GM10248 (cell line): ENCODE results near the gene CYP2B6.

ENCODE experiments used
- CTCF ChIA-PET: fragments of 300-600 bp; sonication (Branson Sonifier 250); formaldehyde crosslinking; extraction: SDS; loops from one replicate; lab custom pipeline; 2021; ENCODE audit warnings: antibody characterized with exemption; lab: Yijun Ruan, JAX
- POLR2A ChIA-PET: fragments of 350-650 bp; sonication (Branson Sonifier 250); formaldehyde crosslinking; extraction: SDS; loops from one replicate; lab custom pipeline; 2020; ENCODE audit warnings: antibody characterized with exemption; lab: Yijun Ruan, JAX
- DNase-seq: peaks from one replicate; pipeline ENCODE4 v3.0.0; 2012; ENCODE audit errors: extremely low spot score
- TF ChIP-seq, protein P1 (sequence below): IDR thresholded peaks from 2 replicates; pipeline ENCODE4 v1.5.1; 2012; ENCODE audit warnings: mild to moderate bottlenecking, low read depth; ENCODE audit errors: extremely low read depth, missing control alignments, control extremely low read depth

CYP2B6 gene

DNA sequence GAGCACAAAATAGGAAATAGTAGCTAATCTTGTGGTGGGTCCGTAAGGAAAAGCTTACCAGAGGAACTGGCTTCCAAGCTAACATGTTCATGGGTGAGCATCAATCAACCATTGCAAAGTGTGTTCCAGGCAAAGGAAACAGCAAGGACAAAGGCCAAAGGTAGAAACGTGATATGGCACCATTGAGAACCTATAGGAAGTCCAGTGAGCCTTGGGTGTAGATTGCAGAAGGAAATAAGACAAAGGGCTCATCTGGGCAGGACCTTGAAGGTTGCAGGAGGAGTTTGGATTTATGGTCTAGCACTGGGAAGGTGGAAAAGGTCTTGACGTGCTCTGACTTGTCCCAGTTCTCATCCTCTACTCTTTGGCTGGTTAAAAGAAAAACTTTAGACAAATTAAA, 22.3 kb downstream of the CYP2B6 start:
- TF ChIP-seq, protein P1, sequence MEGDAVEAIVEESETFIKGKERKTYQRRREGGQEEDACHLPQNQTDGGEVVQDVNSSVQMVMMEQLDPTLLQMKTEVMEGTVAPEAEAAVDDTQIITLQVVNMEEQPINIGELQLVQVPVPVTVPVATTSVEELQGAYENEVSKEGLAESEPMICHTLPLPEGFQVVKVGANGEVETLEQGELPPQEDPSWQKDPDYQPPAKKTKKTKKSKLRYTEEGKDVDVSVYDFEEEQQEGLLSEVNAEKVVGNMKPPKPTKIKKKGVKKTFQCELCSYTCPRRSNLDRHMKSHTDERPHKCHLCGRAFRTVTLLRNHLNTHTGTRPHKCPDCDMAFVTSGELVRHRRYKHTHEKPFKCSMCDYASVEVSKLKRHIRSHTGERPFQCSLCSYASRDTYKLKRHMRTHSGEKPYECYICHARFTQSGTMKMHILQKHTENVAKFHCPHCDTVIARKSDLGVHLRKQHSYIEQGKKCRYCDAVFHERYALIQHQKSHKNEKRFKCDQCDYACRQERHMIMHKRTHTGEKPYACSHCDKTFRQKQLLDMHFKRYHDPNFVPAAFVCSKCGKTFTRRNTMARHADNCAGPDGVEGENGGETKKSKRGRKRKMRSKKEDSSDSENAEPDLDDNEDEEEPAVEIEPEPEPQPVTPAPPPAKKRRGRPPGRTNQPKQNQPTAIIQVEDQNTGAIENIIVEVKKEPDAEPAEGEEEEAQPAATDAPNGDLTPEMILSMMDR, result no peak
- ChIA-PET POLR2A (no interaction called here), CTCF (interaction anchor here (1.0 kb wide), 1 partner anchor 107 kb away, joined by 3 read pairs; no protein-coding TSS in a partner anchor)
- no peak for DNase-seq

DNA sequence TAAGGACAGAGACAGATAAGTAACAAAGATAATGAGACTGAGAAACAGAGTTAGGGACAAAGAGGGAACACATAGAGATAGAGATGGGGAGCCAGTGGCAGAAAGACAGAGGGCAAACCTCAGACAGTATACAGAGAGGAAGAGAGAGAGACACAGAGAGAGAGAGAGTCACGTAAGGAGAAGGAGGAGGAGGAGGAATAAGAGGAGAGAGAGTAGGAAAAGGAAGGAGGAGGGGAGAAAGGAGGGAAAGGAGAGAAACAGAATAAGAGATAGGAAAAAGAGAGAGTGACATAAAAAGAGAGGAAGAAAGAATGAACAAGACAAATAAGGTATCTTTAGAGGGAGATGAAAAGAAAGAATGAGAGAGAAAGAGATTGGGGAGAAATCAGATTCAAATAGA, 23.6 kb downstream of the CYP2B6 start:
- ChIA-PET CTCF (no interaction called here), POLR2A (no interaction called here)
- DNase-seq, result no peak
- TF ChIP-seq, protein P1, result no peak

DNA sequence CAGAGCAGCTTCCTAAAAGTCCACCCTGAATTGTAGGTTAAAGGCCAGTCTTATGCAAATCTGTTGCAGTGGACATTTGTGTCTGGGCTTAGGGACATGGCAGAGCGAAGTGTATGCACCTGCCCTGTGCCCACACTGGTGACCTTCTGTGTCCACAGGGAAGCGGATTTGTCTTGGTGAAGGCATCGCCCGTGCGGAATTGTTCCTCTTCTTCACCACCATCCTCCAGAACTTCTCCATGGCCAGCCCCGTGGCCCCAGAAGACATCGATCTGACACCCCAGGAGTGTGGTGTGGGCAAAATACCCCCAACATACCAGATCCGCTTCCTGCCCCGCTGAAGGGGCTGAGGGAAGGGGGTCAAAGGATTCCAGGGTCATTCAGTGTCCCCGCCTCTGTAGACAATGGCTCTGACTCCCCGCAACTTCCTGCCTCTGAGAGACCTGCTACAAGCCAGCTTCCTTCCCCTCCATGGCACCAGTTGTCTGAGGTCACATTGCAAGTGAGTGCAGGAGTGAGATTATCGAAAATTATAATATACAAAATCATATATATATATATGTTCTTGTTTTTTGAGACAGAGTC, 25.5 kb downstream of the CYP2B6 start:
- ChIA-PET CTCF (interaction anchor here (1.2 kb wide), 1 partner anchor 13 kb away, joined by 3 read pairs; no protein-coding TSS in a partner anchor), POLR2A (no interaction called here)
- no peak for DNase-seq
- TF ChIP-seq, protein P1, result no peak

DNA sequence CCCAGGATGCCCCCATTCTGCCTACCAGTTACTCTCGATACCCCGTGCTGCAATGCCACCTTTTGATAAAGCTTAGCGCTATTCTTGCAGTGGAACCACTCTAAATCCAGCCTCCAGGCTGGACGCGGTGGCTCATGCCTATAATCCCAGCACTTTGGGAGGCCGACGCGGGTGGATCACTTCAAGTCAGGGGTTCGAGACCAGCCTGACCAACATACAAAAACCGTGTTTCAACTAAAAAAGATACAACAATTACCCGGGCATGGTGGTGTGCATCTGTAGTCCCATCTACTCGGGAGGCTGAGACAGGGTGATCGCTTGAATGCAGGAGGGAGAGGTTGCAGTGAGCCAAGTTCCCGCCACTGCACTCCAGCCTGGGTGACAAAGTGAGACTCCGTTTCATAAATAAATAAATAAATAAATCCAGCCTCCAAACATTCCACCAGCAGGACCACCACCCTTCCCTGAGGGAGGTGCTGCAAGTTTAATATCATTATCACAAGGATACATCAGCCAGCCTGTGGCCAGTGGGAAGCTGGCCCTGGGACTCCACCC, 27.7 kb downstream of the CYP2B6 start:
- CTCF ChIA-PET, result no interaction called here
- DNase-seq, result no peak
- POLR2A ChIA-PET, result no interaction called here
- TF ChIP-seq, protein P1, result no peak

DNA sequence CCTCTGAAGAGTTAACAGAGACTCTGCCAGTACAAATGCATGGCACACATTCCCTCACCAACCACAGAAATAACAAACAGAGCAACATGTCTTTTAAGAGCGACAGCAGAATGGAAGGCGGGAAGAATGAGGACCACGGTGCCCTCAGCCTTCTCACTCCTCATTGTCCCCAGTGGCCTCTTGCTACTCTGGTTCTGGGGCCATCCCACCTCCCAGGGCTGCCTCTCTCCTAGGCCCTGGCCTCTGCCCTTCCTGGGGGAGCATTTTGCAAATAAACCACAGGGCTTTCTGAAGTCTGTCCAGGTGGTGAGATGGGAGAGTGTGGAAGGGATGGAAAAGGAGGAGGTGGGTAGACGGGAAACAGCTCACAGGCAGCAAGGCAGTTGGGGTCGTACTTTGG, 28.3 kb downstream of the CYP2B6 start:
- CTCF ChIA-PET, result no interaction called here
- DNase-seq, result no peak
- POLR2A ChIA-PET, result no interaction called here
- TF ChIP-seq, protein P1, result no peak

DNA sequence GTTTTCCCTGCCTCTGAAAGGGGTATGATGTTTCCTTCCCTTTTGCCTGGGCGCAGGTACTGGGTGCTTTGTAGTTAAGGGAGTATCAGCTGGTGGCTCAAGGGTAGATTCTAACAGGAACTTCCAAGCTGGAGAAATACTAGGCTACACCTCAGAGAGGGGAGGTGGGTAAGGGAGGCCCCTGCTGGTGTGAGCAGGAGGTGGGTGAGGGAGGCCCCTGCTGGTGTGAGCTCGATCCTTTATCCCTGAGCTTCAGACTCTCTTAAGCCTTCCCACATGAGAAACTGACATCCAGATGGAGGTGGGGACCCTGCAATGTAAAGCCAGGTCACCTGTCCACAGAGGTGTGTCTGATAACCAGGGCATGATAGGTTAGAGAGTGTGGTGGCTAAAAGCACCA, 32.1 kb downstream of the CYP2B6 start:
- TF ChIP-seq, protein P1, result no peak
- CTCF ChIA-PET, result interaction anchor here (1.4 kb wide), 1 partner anchor 121 kb away, joined by 3 read pairs; no protein-coding TSS in a partner anchor
- POLR2A ChIA-PET, result no interaction called here
- DNase-seq, result no peak
